OCI-LY3 (cell line): ENCODE measurements around the gene LDLRAD4.

Source experiments
- H2AFZ ChIP-seq: fragments of 200-600, 300-600 bp; shearing (Covaris generic); 2 replicates; pipeline ENCODE4 v1.6.0; 2014; ENCODE audit warnings: antibody characterized with exemption, low read depth, low read length
- H3K27ac ChIP-seq: fragments of 200-600, 300-600 bp; sonication (generic); 2 replicates; pipeline ENCODE4 v1.5.1; 2014; ENCODE audit warnings: mild to moderate bottlenecking, low read length, moderate library complexity, mixed read lengths
- H3K27me3 ChIP-seq: fragments of 200-600, 300-600 bp; sonication (generic); 2 replicates; pipeline ENCODE4 v1.6.1; 2014; ENCODE audit warnings: low read depth, low read length, mixed read lengths
- H3K36me3 ChIP-seq: fragments of 200-600, 300-600 bp; sonication (generic); replicated peaks from 2 replicates; pipeline ENCODE3; 2014; ENCODE audit warnings: low read depth, low read length, mixed read lengths
- H3K4me1 ChIP-seq: fragments of 300-600, 200-600 bp; sonication (generic); 2 replicates; pipeline ENCODE4 v1.6.1; 2014; ENCODE audit warnings: low read length, mixed read lengths
- H3K4me2 ChIP-seq: fragments of 200-600, 300-600 bp; sonication (generic); 2 replicates; pipeline ENCODE4 v1.6.1; 2014; ENCODE audit warnings: low read length, mixed read lengths
- H3K4me3 ChIP-seq: fragments of 300-600, 200-600 bp; sonication (generic); 2 replicates; pipeline ENCODE4 v1.5.1; 2014; ENCODE audit warnings: antibody characterized with exemption, mild to moderate bottlenecking, low read length, moderate library complexity
- H3K79me2 ChIP-seq: fragments of 300-600, 200-600 bp; shearing (Covaris generic); 2 replicates; pipeline ENCODE4 v1.6.1; 2014; ENCODE audit warnings: mild to moderate bottlenecking, low read length, mixed read lengths
- H3K9ac ChIP-seq: fragments of 300-600, 200-600 bp; shearing (Covaris generic); 2 replicates; pipeline ENCODE4 v1.6.0; 2014; ENCODE audit warnings: mild to moderate bottlenecking, low read length, moderate library complexity
- H3K9me3 ChIP-seq: fragments of 200-600, 300-600 bp; shearing (Covaris generic); 2 replicates; pipeline ENCODE4 v1.6.1; 2014; ENCODE audit warnings: low read length, mixed read lengths; ENCODE audit not compliant: insufficient read depth
- H4K20me1 ChIP-seq: fragments of 200-600, 300-600 bp; sonication (generic); 2 replicates; pipeline ENCODE4 v1.6.1; 2016; ENCODE audit warnings: low read length, mixed read lengths; ENCODE audit not compliant: insufficient read depth
- EZH2phosphoT487 ChIP-seq: fragments of 200-600 bp; shearing (Covaris generic); IDR thresholded peaks from 2 replicates; pipeline ENCODE4 v1.6.1; 2018; ENCODE audit warnings: antibody characterized with exemption, mixed run types, low read depth
- TF ChIP-seq, protein P1 (sequence below): fragments of 200-600, 300-600 bp; sonication (generic); IDR thresholded peaks from 2 replicates; pipeline ENCODE4 v1.5.1; 2014; ENCODE audit warnings: antibody characterized with exemption, low read length, low read depth

Gene LDLRAD4

DNA sequence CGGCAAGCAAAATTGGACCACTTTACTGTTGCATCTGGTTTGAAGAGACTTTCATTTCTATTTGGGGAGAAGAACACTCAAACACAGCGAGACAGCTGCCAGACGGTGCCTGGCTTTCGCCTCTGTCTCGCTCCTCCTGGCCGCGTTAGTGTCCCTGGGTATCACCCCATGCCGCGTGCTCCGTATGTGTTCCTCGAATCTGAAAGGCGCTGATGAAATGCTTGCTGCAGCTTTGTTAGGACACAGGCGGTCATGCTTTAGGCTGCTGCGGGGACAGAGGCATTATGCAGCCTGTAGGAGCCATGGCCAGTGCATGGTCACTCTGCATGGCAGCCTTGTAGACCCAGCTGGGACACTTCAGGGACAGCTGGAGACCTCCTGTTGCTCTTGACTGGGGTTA, 53.9 kb downstream of the LDLRAD4 start:
- no peak overlapping the region for H2AFZ ChIP-seq
- no peaks in the 10 kb centered on the region for H3K4me1 ChIP-seq
- H3K27me3 ChIP-seq = peaks cover 16% of the 10 kb centered on the region; the same call in 1 of the 2 replicates
- no peak overlapping the region for H3K9ac ChIP-seq
- no peaks in the 10 kb centered on the region for H4K20me1 ChIP-seq
- no peak overlapping the region for H3K4me2 ChIP-seq
- H3K4me3 ChIP-seq = no peak overlapping the region
- TF ChIP-seq EZH2phosphoT487 = no peak
- TF ChIP-seq, protein P1, sequence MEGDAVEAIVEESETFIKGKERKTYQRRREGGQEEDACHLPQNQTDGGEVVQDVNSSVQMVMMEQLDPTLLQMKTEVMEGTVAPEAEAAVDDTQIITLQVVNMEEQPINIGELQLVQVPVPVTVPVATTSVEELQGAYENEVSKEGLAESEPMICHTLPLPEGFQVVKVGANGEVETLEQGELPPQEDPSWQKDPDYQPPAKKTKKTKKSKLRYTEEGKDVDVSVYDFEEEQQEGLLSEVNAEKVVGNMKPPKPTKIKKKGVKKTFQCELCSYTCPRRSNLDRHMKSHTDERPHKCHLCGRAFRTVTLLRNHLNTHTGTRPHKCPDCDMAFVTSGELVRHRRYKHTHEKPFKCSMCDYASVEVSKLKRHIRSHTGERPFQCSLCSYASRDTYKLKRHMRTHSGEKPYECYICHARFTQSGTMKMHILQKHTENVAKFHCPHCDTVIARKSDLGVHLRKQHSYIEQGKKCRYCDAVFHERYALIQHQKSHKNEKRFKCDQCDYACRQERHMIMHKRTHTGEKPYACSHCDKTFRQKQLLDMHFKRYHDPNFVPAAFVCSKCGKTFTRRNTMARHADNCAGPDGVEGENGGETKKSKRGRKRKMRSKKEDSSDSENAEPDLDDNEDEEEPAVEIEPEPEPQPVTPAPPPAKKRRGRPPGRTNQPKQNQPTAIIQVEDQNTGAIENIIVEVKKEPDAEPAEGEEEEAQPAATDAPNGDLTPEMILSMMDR = no peak
- no peak overlapping the region for H3K27ac ChIP-seq
- H3K79me2 ChIP-seq = no peaks in the 10 kb centered on the region
- no peaks in the 10 kb centered on the region for H3K9me3 ChIP-seq
- no peaks in the 10 kb centered on the region for H3K36me3 ChIP-seq

GRCh38 chr18:13273800-13274199, 55.2 kb downstream of the LDLRAD4 start:
- Histone ChIP-seq H3K4me1 (no peaks in the 10 kb centered on the region), H3K9me3 (no peaks in the 10 kb centered on the region), H2AFZ (no peak overlapping the region), H3K27me3 (peaks cover 15% of the 10 kb centered on the region; the same call in 1 of the 2 replicates), H3K36me3 (no peaks in the 10 kb centered on the region), H3K9ac (no peak overlapping the region), H4K20me1 (no peaks in the 10 kb centered on the region), H3K4me3 (no peak overlapping the region), H3K4me2 (no peak overlapping the region), H3K27ac (no peak overlapping the region), H3K79me2 (no peaks in the 10 kb centered on the region)
- TF ChIP-seq, protein P1 = no peak
- no peak for TF ChIP-seq EZH2phosphoT487

- Histone ChIP-seq H3K9me3 (no peaks in the 10 kb centered on the region), H3K4me2 (no peak overlapping the region), H3K9ac (no peak overlapping the region), H3K79me2 (no peaks in the 10 kb centered on the region), H3K27ac (no peak overlapping the region), H4K20me1 (no peaks in the 10 kb centered on the region), H3K4me1 (no peaks in the 10 kb centered on the region), H3K36me3 (no peaks in the 10 kb centered on the region), H3K4me3 (no peak overlapping the region), H2AFZ (no peak overlapping the region), H3K27me3 (peaks cover 19% of the 10 kb centered on the region)
- TF ChIP-seq, protein P1 = no peak
- no peak for TF ChIP-seq EZH2phosphoT487
These were observed 56.5 kb downstream of the LDLRAD4 start for GRCh38 chr18:13275075-13275474.

- Histone ChIP-seq H3K9ac (no peak overlapping the region), H3K4me3 (no peak overlapping the region), H3K27me3 (peaks cover 25% of the 10 kb centered on the region), H4K20me1 (no peaks in the 10 kb centered on the region), H3K36me3 (no peaks in the 10 kb centered on the region), H3K4me1 (no peaks in the 10 kb centered on the region), H3K4me2 (no peak overlapping the region), H2AFZ (no peak overlapping the region), H3K27ac (no peak overlapping the region), H3K9me3 (no peaks in the 10 kb centered on the region), H3K79me2 (no peaks in the 10 kb centered on the region)
- no peak for TF ChIP-seq EZH2phosphoT487
- TF ChIP-seq, protein P1 = no peak
These were observed 58.3 kb downstream of the LDLRAD4 start for GRCh38 chr18:13276530-13277520.
